ENCODE data around the gene RNF157. TPM values are rescaled to one million over a fixed set of nuclear protein-coding genes. Genes with fewer than 3 reads are reported as not detected.

Gene RNF157
- total RNA-seq, 4 donors from 2014 or later: 0.85 to 3.4 (median 1.3) TPM

DNA sequence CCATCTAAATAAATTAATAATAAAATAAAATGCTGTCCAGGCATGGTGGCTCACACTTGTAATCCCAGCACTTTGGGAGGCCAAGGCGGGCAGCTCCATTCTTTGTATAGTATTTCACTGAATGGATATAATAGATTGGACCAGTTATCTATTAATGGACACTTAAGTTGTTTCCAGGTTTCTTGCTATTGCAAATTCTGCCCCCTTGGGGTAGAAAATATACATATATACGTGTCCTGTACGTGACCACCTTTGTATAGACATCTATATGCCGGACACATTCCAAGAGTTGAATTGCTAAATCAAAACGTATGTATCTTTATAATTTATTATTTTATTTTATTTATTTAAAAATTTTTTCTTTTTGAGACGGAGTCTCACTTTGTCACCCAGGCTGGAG is 132.8 kb downstream of the RNF157 start:
- Histone ChIP-seq H3K9me3 (no peaks in the 10 kb centered on the region), H3K27me3 (no peaks in the 10 kb centered on the region), H3K36me3 (no peaks in the 10 kb centered on the region), H3K27ac (no peak overlapping the region), H3K4me3 (no peak overlapping the region), H3K4me1 (peaks cover 15% of the 10 kb centered on the region)
- 87% methylated on average over 6 of the region's 6 CpGs for WGBS
- DNase-seq (ENCODE audit: low spot score in 2 of 2): no peak
- TF ChIP-seq POLR2A (IDR thresholded peaks at IDR 0.05): no peak
- no peak for TF ChIP-seq POLR2AphosphoS5 (IDR thresholded peaks at IDR 0.05)
- no peak for TF ChIP-seq EP300 (IDR thresholded peaks at IDR 0.05)
- TF ChIP-seq, protein P1, sequence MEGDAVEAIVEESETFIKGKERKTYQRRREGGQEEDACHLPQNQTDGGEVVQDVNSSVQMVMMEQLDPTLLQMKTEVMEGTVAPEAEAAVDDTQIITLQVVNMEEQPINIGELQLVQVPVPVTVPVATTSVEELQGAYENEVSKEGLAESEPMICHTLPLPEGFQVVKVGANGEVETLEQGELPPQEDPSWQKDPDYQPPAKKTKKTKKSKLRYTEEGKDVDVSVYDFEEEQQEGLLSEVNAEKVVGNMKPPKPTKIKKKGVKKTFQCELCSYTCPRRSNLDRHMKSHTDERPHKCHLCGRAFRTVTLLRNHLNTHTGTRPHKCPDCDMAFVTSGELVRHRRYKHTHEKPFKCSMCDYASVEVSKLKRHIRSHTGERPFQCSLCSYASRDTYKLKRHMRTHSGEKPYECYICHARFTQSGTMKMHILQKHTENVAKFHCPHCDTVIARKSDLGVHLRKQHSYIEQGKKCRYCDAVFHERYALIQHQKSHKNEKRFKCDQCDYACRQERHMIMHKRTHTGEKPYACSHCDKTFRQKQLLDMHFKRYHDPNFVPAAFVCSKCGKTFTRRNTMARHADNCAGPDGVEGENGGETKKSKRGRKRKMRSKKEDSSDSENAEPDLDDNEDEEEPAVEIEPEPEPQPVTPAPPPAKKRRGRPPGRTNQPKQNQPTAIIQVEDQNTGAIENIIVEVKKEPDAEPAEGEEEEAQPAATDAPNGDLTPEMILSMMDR (IDR thresholded peaks at IDR 0.05): no peak

DNA sequence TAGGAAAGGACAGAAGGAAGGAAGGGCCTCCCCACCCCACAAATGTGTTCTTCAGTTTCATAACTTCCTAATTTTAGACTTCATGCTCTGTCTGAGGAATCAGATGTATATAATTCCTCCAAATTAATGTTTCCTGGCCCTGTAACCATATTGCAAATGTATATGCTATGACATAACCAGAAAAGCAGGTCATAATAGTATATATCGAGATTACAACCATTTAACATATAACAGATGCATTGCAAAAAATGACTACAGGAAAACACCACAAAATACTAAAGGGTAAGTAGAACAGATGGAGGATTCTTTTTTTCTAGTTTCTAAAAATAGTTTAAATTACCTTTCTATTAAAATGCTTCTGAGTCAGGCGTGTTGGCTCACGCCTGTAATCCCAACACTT is 133.6 kb downstream of the RNF157 start:
- TF ChIP-seq, protein P1 (IDR thresholded peaks at IDR 0.05): no peak
- no peak for TF ChIP-seq POLR2A (IDR thresholded peaks at IDR 0.05)
- no peak for TF ChIP-seq EP300 (IDR thresholded peaks at IDR 0.05)
- no peak for TF ChIP-seq POLR2AphosphoS5 (IDR thresholded peaks at IDR 0.05)
- no peak overlapping the region for H3K27ac ChIP-seq
- 65% methylated on average over 3 of the region's 3 CpGs for WGBS
- no peak overlapping the region for H3K4me3 ChIP-seq
- DNase-seq (ENCODE audit: low spot score in 2 of 2): no peak
- peaks cover 1% of the 10 kb centered on the region for H3K36me3 ChIP-seq
- no peaks in the 10 kb centered on the region for H3K9me3 ChIP-seq
- peaks cover 23% of the 10 kb centered on the region for H3K4me1 ChIP-seq
- no peaks in the 10 kb centered on the region for H3K27me3 ChIP-seq

DNA sequence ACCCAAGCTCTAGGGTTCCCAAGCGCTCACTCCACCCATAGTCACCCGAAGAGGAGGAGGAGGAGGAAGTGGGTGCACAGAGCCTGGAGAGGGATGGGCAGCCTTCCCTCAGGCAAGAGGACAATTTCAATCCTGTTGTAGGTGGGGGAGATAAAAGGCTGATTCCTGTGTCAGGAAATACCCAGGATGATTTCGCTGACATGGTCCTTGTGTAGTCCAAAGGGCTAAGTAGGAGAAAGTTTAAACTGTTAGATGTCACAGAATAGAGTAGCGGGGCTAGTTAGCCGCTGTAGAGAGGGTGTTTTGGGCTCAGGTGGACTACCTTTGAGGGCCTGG is 135.4 kb downstream of the RNF157 start:
- TF ChIP-seq POLR2AphosphoS5 (IDR thresholded peaks at IDR 0.05) (no peak), POLR2A (IDR thresholded peaks at IDR 0.05) (no peak), EP300 (IDR thresholded peaks at IDR 0.05) (no peak)
- TF ChIP-seq, protein P1 (IDR thresholded peaks at IDR 0.05): no peak
- Histone ChIP-seq H3K36me3 (peaks cover 20% of the 10 kb centered on the region), H3K27ac (no peak overlapping the region), H3K9me3 (no peaks in the 10 kb centered on the region), H3K27me3 (no peaks in the 10 kb centered on the region), H3K4me1 (peaks cover 24% of the 10 kb centered on the region), H3K4me3 (no peak overlapping the region)
- WGBS: 69% methylated on average over 5 of the region's 5 CpGs
- no peak for DNase-seq (ENCODE audit: low spot score in 2 of 2)

DNA sequence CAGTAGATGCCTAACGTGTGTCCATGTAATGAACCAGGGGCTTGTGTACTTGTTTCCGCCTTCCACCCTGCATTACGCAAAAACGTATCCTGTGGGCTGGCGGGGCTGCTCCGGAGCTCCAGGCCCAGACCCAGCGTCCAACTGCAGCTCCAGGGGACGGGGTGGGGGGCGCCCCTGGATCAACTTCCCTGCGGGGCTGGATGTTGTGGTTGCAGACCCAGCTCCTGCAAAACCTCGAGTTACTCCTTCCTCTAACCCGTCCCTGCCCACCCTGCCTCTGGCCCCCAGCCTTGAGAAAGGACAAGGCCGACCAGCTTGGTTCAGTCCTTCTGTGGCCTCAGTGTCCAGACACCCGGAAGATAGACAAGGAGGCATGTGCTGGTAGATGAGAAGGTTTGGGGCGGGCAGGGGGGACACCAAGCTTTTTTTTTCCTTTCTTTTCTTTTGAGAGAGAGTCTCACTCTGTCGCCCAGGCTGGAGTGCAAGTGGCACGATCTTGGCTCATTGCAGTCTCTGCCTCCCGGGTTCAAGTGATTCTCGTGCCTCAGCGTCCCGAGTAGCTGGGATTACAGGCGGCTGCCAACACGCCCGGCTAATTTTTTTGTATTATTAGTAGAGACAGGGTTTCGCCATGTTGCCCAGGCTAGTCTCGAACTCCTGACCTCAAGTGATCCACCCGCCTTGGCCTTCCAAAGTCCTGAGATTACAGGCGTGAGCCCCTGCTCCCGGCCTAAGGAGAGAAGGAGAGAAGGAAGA is 136.0 kb downstream of the RNF157 start:
- Histone ChIP-seq H3K4me1 (peaks cover 24% of the 10 kb centered on the region), H3K27me3 (no peaks in the 10 kb centered on the region), H3K36me3 (peaks cover 24% of the 10 kb centered on the region), H3K4me3 (peak overlapping the region; percentile 95), H3K27ac (peak overlapping the region; percentile 79), H3K9me3 (no peaks in the 10 kb centered on the region)
- 88% methylated on average over 24 of the region's 29 CpGs for WGBS
- TF ChIP-seq POLR2AphosphoS5 (IDR thresholded peaks at IDR 0.05): no peak
- no peak for TF ChIP-seq EP300 (IDR thresholded peaks at IDR 0.05)
- TF ChIP-seq, protein P1 (IDR thresholded peaks at IDR 0.05): no peak
- no peak for TF ChIP-seq POLR2A (IDR thresholded peaks at IDR 0.05)
- no peak for DNase-seq (ENCODE audit: low spot score in 2 of 2)

DNA sequence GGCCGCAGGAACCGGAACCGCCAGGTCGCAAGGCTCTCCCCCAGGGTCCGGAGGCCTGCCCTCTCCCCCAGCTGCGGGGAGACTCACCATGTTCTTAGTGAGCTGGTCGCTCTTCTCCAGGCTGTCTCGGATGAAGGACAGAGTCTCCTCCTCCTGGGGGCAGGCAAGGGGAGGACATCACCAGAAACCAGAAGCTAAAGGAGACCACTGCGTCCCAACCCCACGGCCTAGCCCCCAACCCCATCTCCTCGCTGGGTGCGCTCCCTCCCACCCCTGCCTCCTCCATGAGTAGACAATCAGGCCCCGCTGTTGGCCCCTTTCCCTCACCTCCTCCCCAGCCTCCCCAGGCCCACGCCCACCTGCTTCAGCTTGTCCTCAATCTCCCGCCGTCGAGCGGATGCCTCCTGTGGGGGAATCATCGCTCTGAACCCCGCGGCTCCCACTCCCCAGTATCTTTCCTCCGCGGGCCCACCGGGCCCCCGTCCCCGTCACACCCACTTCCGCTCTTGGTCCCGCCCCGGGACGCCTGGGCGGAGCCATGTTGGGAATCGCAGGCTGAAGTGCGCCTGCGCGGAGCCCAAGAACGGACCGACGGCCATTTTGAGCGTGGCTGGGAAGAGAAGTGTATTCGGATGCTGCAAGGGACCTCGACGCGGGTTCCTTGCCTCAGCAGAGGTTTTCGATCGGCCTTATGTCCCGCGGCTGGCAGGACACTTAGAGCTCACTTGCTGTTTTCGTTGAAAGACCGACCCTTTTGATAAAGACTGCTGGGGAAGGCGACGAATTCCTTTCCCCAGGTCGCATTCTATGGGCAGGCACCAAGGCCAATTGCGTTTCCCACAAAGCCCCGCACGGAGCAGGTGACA is 136.8 kb downstream of the RNF157 start, which contains the start of gene EXOC7:
TSS of gene EXOC7 (minus strand) at position 514 of the 866 bp plus-strand sequence. CDS start at position 419, 95 bp downstream.
- peaks cover 24% of the 10 kb centered on the region for H3K4me1 ChIP-seq
- peak; percentile 94 to 95 for DNase-seq (ENCODE audit: low spot score in 2 of 2)
- H3K27me3 ChIP-seq: no peaks in the 10 kb centered on the region
- H3K9me3 ChIP-seq: no peaks in the 10 kb centered on the region
- 6% methylated on average over 32 of the region's 55 CpGs for WGBS
- peak within 1 kb of the TSS; percentile 95 for H3K4me3 ChIP-seq
- peak within 1 kb of the TSS; percentile 79 for H3K27ac ChIP-seq
- H3K36me3 ChIP-seq: peaks cover 29% of the 10 kb centered on the region
- TF ChIP-seq EP300 (IDR thresholded peaks at IDR 0.05) (no peak), POLR2A (IDR thresholded peaks at IDR 0.05) (peak in 1 of 2 donors; percentile 44)
